ENCODE measurements around the gene ZNF462.

DNA sequence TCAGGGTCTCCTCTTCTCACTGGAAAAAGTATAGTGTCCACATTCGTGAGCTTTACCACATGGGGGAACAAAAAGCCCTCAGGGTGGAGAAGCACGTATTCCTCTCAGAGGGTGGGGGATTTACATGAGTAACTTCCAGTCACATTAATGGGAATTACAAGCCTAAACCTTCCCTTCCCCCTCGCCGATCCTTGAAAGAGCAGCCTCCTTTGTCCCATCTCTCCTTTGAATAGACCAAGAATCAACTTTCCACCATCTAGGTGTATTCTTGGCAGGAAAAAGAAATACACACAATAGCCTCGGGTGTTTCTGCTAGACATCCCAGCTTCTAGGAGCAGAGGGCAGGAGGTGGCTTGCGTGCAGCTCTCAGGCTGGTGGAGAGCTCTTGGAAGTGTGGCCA lies 144.4 kb downstream of the ZNF462 start:
- TF ChIP-seq POLR2A (IDR thresholded peaks at IDR 0.05; ENCODE audit: low read depth), result no peak
- TF ChIP-seq, protein P1, sequence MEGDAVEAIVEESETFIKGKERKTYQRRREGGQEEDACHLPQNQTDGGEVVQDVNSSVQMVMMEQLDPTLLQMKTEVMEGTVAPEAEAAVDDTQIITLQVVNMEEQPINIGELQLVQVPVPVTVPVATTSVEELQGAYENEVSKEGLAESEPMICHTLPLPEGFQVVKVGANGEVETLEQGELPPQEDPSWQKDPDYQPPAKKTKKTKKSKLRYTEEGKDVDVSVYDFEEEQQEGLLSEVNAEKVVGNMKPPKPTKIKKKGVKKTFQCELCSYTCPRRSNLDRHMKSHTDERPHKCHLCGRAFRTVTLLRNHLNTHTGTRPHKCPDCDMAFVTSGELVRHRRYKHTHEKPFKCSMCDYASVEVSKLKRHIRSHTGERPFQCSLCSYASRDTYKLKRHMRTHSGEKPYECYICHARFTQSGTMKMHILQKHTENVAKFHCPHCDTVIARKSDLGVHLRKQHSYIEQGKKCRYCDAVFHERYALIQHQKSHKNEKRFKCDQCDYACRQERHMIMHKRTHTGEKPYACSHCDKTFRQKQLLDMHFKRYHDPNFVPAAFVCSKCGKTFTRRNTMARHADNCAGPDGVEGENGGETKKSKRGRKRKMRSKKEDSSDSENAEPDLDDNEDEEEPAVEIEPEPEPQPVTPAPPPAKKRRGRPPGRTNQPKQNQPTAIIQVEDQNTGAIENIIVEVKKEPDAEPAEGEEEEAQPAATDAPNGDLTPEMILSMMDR (IDR thresholded peaks at IDR 0.05), result no peak
- TF ChIP-seq EP300 (IDR thresholded peaks at IDR 0.05), result no peak

All from esophagus muscularis mucosa (tissue), 4 donors.